GM12892 (cell line): ENCODE results near the gene DDX39B.

Experiments used
- POLR2A ChIP-seq: IDR thresholded peaks from 2 replicates; pipeline ENCODE4 v1.6.1; 2011; ENCODE audit warnings: low read depth, low read length, control low read depth
- POLR2AphosphoS5 ChIP-seq: IDR thresholded peaks from 2 replicates; pipeline ENCODE4 v1.6.1; 2011; ENCODE audit warnings: low read depth, low read length, control low read depth
- TAF1 ChIP-seq: IDR thresholded peaks from 2 replicates; pipeline ENCODE4 v1.6.1; 2011; ENCODE audit warnings: low read depth, mild to moderate bottlenecking, control low read depth, low read length, borderline replicate concordance

- TF ChIP-seq POLR2A: no peak
- TF ChIP-seq POLR2AphosphoS5: no peak
- TF ChIP-seq TAF1: no peak
These were observed 28.2 kb upstream of the DDX39B start for GRCh38 chr6:31569861-31570536.
